GM23338 (cell line): ENCODE measurements around the gene TRIO. TPM values are rescaled to one million over a fixed set of nuclear protein-coding genes. Genes with fewer than 3 reads are reported as not detected.

Experiments
- ATAC-seq: fragments of 200-7000 bp; cut with Tn5 transposase; 3 replicates; pipeline ENCODE4 v1.9.1; 2020
- DNase-seq: peaks from one replicate; pipeline ENCODE4 v3.0.0-alpha.2; 2015; ENCODE audit warnings: low spot score
- H2AFZ ChIP-seq: fragments of 200-600 bp; sonication (generic); 2 replicates; pipeline ENCODE4 v1.8.0; 2016; ENCODE audit warnings: antibody characterized with exemption, mild to moderate bottlenecking, moderate library complexity
- H3F3A ChIP-seq: fragments of 200-600 bp; sonication (generic); replicated peaks from 2 replicates; pipeline ENCODE4 v1.8.0; 2017; ENCODE audit warnings: antibody characterized with exemption, mixed run types, low read depth
- H3K27ac ChIP-seq: fragments of 200-600 bp; sonication (generic); 2 replicates; pipeline ENCODE4 v1.6.1; 2016; ENCODE audit warnings: low read depth
- H3K27me3 ChIP-seq: fragments of 200-600 bp; sonication (generic); 2 replicates; pipeline ENCODE4 v1.8.0; 2016; ENCODE audit warnings: mild to moderate bottlenecking, mixed run types, moderate library complexity; ENCODE audit not compliant: insufficient read depth
- H3K36me3 ChIP-seq: fragments of 200-600 bp; sonication (generic); 2 replicates; pipeline ENCODE4 v1.8.0; 2016; ENCODE audit warnings: mild to moderate bottlenecking; ENCODE audit not compliant: insufficient read depth
- H3K4me1 ChIP-seq: fragments of 200-600 bp; sonication (generic); 2 replicates; pipeline ENCODE4 v1.8.0; 2016; ENCODE audit warnings: mild to moderate bottlenecking, moderate library complexity; ENCODE audit not compliant: insufficient read depth
- H3K4me2 ChIP-seq: fragments of 200-600 bp; sonication (generic); 2 replicates; pipeline ENCODE4 v1.7.1; 2017; ENCODE audit warnings: mixed run types
- H3K4me3 ChIP-seq: fragments of 200-600 bp; sonication (generic); 2 replicates; pipeline ENCODE4 v1.6.1; 2016; ENCODE audit warnings: mixed run types
- H3K79me2 ChIP-seq: fragments of 200-600 bp; sonication (generic); replicated peaks from 2 replicates; pipeline ENCODE4 v1.8.0; 2017; ENCODE audit warnings: mild to moderate bottlenecking; ENCODE audit not compliant: insufficient read depth
- H3K9me2 ChIP-seq: fragments of 200-600 bp; sonication (generic); 2 replicates; pipeline ENCODE4 v1.8.0; 2017; ENCODE audit not compliant: insufficient read depth
- H4K20me1 ChIP-seq: fragments of 200-600 bp; sonication (generic); replicated peaks from 2 replicates; pipeline ENCODE4 v1.8.0; 2017; ENCODE audit warnings: mild to moderate bottlenecking; ENCODE audit not compliant: insufficient read depth
- H3K27ac Mint-ChIP-seq: 2 replicates; pipeline ENCODE4 v1.8.0; 2020; ENCODE audit warnings: inconsistent platforms, mild to moderate bottlenecking, moderate library complexity, mixed read lengths
- H3K27me3 Mint-ChIP-seq: 3 replicates; pipeline ENCODE4 v1.8.0; 2022; ENCODE audit warnings: low read depth, mild to moderate bottlenecking, moderate library complexity, mixed read lengths, inconsistent platforms; ENCODE audit not compliant: insufficient read depth, poor library complexity
- H3K36me3 Mint-ChIP-seq: 3 replicates; pipeline ENCODE4 v1.8.0; 2021; ENCODE audit warnings: low read depth, mild to moderate bottlenecking, inconsistent platforms, moderate library complexity, mixed read lengths
- H3K4me1 Mint-ChIP-seq: 3 replicates; pipeline ENCODE4 v1.8.0; 2020; ENCODE audit warnings: mild to moderate bottlenecking, inconsistent platforms, mixed read lengths
- H3K4me3 Mint-ChIP-seq: 3 replicates; pipeline ENCODE4 v1.8.0; 2021; ENCODE audit warnings: moderate library complexity, mild to moderate bottlenecking, inconsistent platforms, mixed read lengths
- H3K9me3 Mint-ChIP-seq: 3 replicates; pipeline ENCODE4 v1.8.0; 2020; ENCODE audit warnings: moderate library complexity, mild to moderate bottlenecking, inconsistent platforms, mixed read lengths
- CREB1 ChIP-seq: fragments of 250-450 bp; sonication (Bioruptor Pico); IDR thresholded peaks from 2 replicates; pipeline ENCODE4 v1.5.0; 2020; ENCODE audit warnings: low read depth, mild to moderate bottlenecking, moderate library complexity
- EZH2phosphoT487 ChIP-seq: fragments of 200-600 bp; sonication (generic); IDR thresholded peaks from one replicate; pipeline ENCODE4 v1.8.1; 2018; ENCODE audit warnings: antibody characterized with exemption; ENCODE audit not compliant: unreplicated experiment
- JUNB ChIP-seq: IDR thresholded peaks from one replicate; pipeline ENCODE4 v1.6.1; 2016; ENCODE audit warnings: antibody characterized with exemption; ENCODE audit not compliant: unreplicated experiment
- NANOG ChIP-seq: IDR thresholded peaks from 2 replicates; pipeline ENCODE4 v1.6.1; 2016; ENCODE audit warnings: antibody characterized with exemption, borderline replicate concordance
- POLR2AphosphoS5 ChIP-seq: IDR thresholded peaks from 2 replicates; pipeline ENCODE4 v1.6.1; 2016; ENCODE audit warnings: antibody characterized with exemption, low read depth
- STAT1 ChIP-seq: IDR thresholded peaks from one replicate; pipeline ENCODE4 v1.6.1; 2016; ENCODE audit warnings: antibody characterized with exemption; ENCODE audit not compliant: unreplicated experiment
- ZNF114 ChIP-seq: fragments of 250-450 bp; sonication (Bioruptor Pico); IDR thresholded peaks from 2 replicates; pipeline ENCODE4 v1.5.0; 2020; ENCODE audit warnings: mild to moderate bottlenecking, moderate library complexity
- ZNF331 ChIP-seq: fragments of 250-450 bp; sonication (Bioruptor Pico); IDR thresholded peaks from 2 replicates; pipeline ENCODE4 v1.5.0; 2020; ENCODE audit warnings: low read depth, mild to moderate bottlenecking, moderate library complexity
- polyA plus RNA-seq: library from polyadenylated mRNA; unstranded; fragments of >200 nt; fragmentation: Nextera tagmentation; extraction: Ambion mirVana; gene quantifications from 2 replicates; pipeline ENCODE4 v1.2.1, GENCODE V29; 2016
- total RNA-seq: library from RNA; depleted of rRNA; stranded (reverse); fragments of >200 nt; shearing (Covaris generic); gene quantifications from 2 replicates; pipeline ENCODE4 v1.2.3, GENCODE V29; 2014
- TF ChIP-seq, protein P1 (sequence below): IDR thresholded peaks from one replicate; pipeline ENCODE4 v1.6.1; 2018; ENCODE audit warnings: antibody characterized with exemption; ENCODE audit not compliant: unreplicated experiment
- TF ChIP-seq, protein P2 (sequence below), 2 experiments: fragments of 200-600 bp in 1 of 2; sonication (generic) in 1 of 2; conservative IDR thresholded peaks; 2 replicates each; pipeline versions ENCODE4 v1.5.1 to v1.6.1; 2016 to 2017; ENCODE audit warnings: antibody characterized with exemption in 2 of 2, low read depth in 2 of 2, mild to moderate bottlenecking in 2 of 2, moderate library complexity in 1 of 2
- TF ChIP-seq, protein P3 (sequence below): IDR thresholded peaks from 2 replicates; pipeline ENCODE4 v1.6.1; 2016; ENCODE audit warnings: antibody characterized with exemption

The TRIO gene
- total and polyA plus RNA-seq, 2 experiments from 2014 or later: 13.8 to 113 TPM

DNA sequence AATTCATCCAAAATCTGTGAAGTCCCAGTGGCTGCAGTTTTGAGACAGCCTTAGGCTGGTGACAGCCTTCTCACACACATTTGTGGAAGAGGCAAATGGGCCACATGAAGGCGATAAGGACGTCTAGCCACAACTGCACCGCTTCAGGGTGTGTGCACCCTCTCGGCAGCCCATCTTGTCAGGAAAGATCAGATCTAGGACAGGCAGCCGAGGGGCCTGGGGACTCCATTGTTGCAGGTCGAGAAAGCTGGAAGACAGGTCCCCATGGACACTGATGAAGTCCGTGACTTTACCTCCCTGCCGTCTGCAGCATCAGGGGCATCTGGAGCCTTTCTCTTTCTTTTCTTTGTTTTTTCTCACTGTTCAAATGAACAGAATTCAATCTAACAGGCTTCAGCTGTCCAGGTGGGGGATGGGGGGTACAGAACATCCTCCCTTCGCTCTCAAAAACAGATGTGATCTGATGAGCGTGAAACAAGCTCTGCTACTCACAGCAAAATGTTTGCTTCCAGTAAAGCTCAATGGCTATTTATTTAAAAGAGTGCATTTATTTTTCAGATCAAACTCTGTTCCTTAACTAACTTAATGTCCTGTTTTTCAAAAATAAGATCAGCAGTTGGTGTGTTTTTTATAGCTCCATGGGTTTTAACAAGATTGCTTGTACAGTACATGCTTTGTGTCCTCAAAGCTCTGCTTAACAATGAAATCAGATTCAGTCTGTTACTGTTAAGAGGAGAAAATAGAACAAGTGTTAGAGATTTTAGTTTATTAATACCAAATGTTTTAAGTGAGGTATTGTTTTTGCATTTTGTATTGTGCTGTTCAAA is 326.6 kb downstream of the TRIO start:
- Histone ChIP-seq H3K27me3 (no peaks in the 10 kb centered on the region), H3K9me2 (no peaks in the 10 kb centered on the region), H3K79me2 (no peaks in the 10 kb centered on the region), H3K4me1 (peaks cover 5% of the 10 kb centered on the region; the same call in 1 of the 2 replicates), H3K4me2 (no peak overlapping the region), H2AFZ (no peak overlapping the region), H3K27ac (no peak overlapping the region), H3F3A (no peaks in the 10 kb centered on the region), H4K20me1 (no peaks in the 10 kb centered on the region; the same call in 1 of the 2 replicates), H3K36me3 (peaks cover 11% of the 10 kb centered on the region; the same call in 1 of the 2 replicates), H3K4me3 (no peak overlapping the region)
- Mint-ChIP-seq H3K9me3 (no peaks in the 10 kb centered on the region), H3K4me1 (peaks cover 4% of the 10 kb centered on the region), H3K36me3 (peaks cover 23% of the 10 kb centered on the region), H3K27me3 (no peaks in the 10 kb centered on the region), H3K4me3 (no peak overlapping the region), H3K27ac (no peak overlapping the region)
- ATAC-seq (peak; percentile 30; the same call in 1 of the 3 replicates), DNase-seq (no peak)
- no peak for TF ChIP-seq ZNF114 (CRISPR knock-in tag)
- no peak for TF ChIP-seq EZH2phosphoT487
- TF ChIP-seq, protein P1, sequence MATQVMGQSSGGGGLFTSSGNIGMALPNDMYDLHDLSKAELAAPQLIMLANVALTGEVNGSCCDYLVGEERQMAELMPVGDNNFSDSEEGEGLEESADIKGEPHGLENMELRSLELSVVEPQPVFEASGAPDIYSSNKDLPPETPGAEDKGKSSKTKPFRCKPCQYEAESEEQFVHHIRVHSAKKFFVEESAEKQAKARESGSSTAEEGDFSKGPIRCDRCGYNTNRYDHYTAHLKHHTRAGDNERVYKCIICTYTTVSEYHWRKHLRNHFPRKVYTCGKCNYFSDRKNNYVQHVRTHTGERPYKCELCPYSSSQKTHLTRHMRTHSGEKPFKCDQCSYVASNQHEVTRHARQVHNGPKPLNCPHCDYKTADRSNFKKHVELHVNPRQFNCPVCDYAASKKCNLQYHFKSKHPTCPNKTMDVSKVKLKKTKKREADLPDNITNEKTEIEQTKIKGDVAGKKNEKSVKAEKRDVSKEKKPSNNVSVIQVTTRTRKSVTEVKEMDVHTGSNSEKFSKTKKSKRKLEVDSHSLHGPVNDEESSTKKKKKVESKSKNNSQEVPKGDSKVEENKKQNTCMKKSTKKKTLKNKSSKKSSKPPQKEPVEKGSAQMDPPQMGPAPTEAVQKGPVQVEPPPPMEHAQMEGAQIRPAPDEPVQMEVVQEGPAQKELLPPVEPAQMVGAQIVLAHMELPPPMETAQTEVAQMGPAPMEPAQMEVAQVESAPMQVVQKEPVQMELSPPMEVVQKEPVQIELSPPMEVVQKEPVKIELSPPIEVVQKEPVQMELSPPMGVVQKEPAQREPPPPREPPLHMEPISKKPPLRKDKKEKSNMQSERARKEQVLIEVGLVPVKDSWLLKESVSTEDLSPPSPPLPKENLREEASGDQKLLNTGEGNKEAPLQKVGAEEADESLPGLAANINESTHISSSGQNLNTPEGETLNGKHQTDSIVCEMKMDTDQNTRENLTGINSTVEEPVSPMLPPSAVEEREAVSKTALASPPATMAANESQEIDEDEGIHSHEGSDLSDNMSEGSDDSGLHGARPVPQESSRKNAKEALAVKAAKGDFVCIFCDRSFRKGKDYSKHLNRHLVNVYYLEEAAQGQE: no peak
- no peak for TF ChIP-seq NANOG
- TF ChIP-seq POLR2AphosphoS5: no peak
- TF ChIP-seq JUNB: no peak
- TF ChIP-seq, protein P2, sequence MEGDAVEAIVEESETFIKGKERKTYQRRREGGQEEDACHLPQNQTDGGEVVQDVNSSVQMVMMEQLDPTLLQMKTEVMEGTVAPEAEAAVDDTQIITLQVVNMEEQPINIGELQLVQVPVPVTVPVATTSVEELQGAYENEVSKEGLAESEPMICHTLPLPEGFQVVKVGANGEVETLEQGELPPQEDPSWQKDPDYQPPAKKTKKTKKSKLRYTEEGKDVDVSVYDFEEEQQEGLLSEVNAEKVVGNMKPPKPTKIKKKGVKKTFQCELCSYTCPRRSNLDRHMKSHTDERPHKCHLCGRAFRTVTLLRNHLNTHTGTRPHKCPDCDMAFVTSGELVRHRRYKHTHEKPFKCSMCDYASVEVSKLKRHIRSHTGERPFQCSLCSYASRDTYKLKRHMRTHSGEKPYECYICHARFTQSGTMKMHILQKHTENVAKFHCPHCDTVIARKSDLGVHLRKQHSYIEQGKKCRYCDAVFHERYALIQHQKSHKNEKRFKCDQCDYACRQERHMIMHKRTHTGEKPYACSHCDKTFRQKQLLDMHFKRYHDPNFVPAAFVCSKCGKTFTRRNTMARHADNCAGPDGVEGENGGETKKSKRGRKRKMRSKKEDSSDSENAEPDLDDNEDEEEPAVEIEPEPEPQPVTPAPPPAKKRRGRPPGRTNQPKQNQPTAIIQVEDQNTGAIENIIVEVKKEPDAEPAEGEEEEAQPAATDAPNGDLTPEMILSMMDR (conservative IDR thresholded peaks at IDR 0.05; ENCODE audit: low read depth in 2 of 2): no peak

DNA sequence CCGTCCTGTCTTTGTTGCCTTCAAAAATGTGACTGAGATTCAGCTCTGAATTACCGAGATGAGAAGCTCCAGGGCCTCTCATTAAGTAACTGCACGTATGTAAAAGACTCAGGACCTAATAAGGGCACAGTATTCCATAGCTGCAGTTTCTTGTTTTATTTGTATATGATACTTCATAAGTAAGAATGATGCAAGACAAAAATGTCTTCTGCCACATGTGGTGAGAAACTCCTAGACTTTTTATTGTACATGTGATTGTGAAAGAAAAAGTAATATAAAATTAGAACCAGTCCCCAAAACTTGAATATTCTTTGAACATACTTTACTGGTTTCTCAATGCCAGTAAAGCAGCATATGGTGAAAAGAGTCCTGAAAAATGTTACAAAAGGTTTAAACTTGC is 328.4 kb downstream of the TRIO start:
- Histone ChIP-seq H3K36me3 (peaks cover 14% of the 10 kb centered on the region; the same call in 1 of the 2 replicates), H3K9me2 (no peaks in the 10 kb centered on the region), H3K4me3 (no peak overlapping the region), H3F3A (no peaks in the 10 kb centered on the region), H3K4me1 (no peaks in the 10 kb centered on the region), H3K27ac (no peak overlapping the region), H2AFZ (no peak overlapping the region), H3K4me2 (no peak overlapping the region), H3K27me3 (no peaks in the 10 kb centered on the region), H3K79me2 (no peaks in the 10 kb centered on the region), H4K20me1 (no peaks in the 10 kb centered on the region; the same call in 1 of the 2 replicates)
- DNase-seq (no peak), ATAC-seq (no peak)
- Mint-ChIP-seq H3K4me1 (no peaks in the 10 kb centered on the region), H3K27me3 (peaks cover 2% of the 10 kb centered on the region), H3K27ac (no peak overlapping the region), H3K9me3 (no peaks in the 10 kb centered on the region), H3K4me3 (no peak overlapping the region), H3K36me3 (peaks cover 20% of the 10 kb centered on the region)
- TF ChIP-seq POLR2AphosphoS5 (no peak), NANOG (no peak), STAT1 (no peak), JUNB (no peak), ZNF331 (no peak), ZNF114 (CRISPR knock-in tag) (no peak), CREB1 (no peak), EZH2phosphoT487 (no peak)
- TF ChIP-seq, protein P2 (conservative IDR thresholded peaks at IDR 0.05; ENCODE audit: low read depth in 2 of 2): no peak
- TF ChIP-seq, protein P3, sequence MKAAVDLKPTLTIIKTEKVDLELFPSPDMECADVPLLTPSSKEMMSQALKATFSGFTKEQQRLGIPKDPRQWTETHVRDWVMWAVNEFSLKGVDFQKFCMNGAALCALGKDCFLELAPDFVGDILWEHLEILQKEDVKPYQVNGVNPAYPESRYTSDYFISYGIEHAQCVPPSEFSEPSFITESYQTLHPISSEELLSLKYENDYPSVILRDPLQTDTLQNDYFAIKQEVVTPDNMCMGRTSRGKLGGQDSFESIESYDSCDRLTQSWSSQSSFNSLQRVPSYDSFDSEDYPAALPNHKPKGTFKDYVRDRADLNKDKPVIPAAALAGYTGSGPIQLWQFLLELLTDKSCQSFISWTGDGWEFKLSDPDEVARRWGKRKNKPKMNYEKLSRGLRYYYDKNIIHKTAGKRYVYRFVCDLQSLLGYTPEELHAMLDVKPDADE: no peak
